Stimulated activated naive CD4-positive, alpha-beta T cell (primary cell): ENCODE data around the gene ZNRF3.
"Not testable (repeated sequence)": the region's sequence is repeated elsewhere in the genome, so short reads cannot be mapped to it uniquely, and the experiment has no call there.

Experiments used
- DNase-seq, 6 experiments: peaks; one replicate each; lab custom pipeline; 2025; lab: John Stamatoyannopoulos, UW

Gene ZNRF3

DNA sequence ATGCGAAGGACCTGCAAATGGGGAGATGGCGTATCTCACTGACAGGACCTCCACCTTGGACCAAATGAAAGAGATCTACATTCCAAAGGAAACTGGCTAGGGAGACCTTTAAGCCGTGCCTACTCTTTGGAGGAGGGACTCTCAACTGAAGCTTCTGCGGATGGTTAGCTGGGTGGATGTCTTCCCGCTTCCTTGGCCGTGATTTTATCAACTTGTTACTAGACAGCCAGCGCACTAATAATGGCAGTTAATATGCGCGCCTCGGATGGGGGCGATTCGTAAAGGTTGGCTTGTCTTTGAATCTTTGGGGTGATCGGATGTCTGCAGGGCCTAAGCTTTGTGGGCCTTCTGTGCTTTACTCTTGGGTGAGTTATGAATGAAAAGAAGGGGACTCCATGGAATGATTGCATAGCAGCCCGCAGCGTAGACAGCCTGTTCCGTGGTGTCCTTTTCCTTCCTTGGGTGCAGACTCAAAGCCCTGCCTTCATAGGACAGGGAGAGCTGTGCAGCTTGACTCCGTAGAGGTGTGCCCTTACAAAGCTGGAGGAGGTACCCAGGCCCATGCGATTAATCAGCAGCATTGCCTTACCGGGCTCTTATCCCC lies 1.5 kb downstream of the ZNRF3 start:
- no peak for DNase-seq

DNA sequence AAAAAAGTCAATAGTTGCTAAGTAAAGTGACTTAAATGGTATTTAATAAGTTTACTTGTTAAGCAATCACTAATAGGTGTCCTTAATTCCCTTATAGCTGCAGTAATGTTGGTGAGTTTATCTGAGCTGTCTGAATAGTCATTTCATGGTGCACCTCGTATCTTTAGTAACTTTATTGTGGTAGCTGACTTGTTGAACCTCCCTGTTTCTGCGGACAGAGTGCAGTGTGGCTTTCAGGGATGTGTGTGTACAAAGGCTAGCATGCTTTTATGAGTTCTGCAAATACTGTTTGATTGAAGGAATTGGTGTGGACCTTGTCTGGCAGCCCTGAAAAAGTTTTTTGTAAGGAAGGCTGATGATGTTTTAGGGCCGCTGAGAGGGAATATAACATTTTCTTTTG lies 2.6 kb downstream of the ZNRF3 start:
- DNase-seq, result no peak

DNA sequence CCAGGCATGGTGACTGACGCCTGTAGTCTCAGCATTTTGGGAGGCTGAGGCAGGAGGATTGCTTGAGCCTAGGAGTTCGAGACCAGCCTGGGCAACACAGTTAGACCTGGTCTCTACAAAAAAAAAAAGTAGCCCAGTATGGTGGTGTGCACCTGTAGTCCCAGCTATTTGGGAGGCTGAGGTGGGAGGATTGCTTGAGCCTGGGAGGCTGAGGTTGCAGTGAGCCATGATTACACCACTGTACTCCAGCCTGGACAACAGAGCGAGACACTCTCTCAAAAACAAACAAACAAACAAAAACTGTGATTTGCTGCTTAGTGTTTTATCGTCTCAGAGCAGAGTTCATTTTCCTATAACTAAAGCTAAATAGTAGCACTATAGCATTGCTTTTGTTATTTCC lies 3.3 kb downstream of the ZNRF3 start:
- DNase-seq, result not testable (repeated sequence)

DNA sequence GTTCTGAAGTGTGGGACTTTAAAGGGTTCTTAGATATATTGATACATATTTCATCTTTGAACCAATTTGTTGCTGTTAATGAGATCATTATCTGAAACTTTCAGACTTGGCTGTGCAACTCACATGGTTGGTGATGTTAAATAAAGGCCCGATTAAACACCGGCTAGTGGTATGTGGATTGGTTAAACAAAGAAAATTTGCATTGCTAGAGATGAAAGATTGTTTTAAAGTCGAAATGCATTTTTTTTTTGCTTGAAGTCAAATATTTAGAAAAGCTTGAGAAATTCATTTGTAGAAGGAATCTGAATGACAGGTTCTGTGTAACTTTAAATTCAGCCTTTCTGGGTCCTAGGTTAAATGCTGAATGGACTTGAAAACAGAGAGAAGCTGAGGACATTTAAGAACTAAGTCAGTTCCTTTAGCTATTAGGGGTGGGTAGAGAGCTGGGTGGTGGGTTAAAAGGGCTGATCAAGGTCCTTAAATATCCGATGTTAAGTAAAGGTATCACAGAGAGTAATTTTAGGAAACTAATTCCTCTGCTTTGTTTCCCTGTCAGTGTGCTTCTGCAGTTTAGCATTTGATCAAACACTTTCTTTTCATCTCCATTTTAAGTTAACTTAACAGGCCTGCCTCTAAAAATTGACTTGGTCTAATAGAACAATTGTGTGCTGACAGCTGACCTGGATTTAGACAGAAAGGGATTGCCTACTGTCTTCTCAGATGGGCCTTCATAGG lies 4.5 kb downstream of the ZNRF3 start:
- no peak for DNase-seq

DNA sequence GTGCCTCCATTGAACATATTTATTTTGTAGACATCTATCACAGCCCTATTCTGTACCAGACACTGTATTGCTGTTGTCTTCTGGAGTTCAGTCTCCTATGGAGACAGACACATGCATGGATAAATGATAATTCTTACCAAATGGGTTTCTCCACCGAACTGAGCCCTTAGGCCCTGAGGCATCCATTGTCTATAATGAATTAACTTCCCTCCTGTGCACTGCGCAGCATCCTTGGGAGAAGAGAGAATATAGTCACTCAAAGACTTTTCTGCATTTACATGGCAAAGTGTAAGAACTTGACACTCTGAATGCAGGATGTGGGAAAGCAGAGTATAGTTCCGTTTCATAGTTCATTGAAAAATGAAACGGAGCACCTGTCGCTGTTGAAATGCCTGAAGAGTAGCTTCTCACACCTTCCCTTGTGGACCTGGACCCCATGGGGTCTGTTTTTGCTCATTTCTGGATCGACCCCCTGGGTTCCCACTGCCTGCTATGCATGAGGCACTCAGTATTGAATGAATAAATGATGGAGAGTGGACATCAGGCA lies 6.2 kb downstream of the ZNRF3 start:
- no peak for DNase-seq

DNA sequence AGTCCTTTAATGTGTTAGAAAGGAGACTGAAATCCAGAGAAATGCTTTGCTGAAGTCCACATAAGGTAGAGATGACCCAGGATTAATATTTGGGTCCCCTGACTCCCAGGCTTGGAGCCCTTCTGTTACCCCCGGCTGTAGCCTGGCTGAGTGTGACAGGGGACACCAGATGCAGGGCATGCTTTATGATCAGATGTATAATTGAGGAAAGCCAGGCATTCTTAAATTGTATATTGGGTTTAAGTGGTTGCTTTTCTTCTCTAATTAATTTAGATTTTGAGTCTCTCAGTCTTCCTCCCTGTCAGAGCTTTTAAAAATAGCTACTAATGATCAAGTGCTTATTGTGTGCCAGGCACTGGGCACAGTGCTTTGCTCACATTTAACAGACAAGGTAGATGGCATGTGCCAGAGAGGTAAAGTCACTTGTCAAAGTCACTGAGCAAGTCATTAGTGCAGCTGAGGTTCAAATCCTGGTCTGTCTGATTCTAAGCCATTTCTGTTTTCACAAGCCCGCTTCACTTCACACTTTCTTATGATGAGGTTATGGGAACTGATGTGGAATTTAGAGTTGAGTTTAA lies 7.9 kb downstream of the ZNRF3 start:
- DNase-seq, result no peak

DNA sequence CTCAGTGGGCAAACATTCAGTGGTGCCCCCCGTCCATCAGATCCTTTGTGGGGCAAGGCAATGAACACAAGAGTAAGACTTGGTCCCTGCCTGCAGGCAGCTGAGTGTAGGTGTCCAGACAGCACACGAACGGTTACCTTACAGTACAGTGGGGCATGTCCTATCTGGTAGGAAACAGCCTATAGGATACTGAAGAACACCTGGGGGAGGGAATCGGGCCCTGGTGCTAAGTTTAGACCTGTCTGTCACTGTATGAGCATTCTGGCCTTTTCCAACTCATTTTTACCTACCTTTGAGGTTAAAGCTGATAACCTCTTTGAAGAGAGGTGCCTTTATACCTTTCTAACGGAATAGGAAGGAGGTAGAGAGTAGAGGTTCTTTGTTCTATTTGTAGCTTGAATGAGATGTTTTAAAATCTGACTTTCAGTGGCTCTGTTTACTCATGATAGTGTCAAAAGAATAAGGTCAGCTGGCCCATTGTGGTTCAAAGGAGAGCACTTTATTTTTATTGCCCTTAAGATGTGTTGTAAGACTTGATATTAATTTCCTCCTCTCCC lies 8.9 kb downstream of the ZNRF3 start:
- DNase-seq, result no peak

DNA sequence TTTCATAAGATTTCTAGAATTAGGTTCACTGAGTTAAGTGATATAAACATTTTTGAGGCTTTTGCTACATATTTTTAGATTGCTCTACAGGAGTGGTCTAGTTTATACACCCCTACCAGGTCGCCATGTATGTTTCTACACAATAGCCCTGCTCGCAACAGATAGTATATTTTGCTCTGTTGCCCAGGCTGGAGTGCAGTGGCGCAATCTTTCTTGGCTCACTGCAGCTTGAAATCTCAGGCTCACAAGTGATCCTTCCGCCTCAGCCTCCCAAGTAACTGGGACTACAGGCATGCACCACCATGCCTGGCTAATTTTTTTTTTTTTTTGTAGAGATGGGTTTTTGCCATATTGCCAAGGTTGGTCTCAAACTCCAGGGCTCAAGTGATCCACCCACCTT lies 10.4 kb downstream of the ZNRF3 start:
- no peak for DNase-seq

DNA sequence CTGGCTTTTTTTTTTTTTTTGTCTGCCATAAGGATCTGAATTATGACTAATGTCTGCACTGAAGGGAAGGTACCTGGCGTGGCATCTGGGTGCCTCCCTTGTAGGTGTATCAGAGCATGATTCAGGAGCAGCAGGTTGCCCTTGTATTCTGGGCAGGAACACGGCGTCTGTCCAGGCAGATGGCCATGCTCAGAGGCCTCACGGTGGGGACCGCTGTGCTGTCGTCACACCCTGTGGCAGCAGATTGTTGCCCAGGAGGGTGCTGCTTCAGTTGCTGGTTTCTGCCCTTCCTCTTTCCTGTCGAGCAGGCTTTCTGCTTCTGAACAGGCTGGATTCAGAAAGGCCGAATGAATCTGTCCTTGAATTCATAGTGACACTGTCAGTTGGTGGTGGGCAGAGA lies 11.0 kb downstream of the ZNRF3 start:
- DNase-seq, result no peak

DNA sequence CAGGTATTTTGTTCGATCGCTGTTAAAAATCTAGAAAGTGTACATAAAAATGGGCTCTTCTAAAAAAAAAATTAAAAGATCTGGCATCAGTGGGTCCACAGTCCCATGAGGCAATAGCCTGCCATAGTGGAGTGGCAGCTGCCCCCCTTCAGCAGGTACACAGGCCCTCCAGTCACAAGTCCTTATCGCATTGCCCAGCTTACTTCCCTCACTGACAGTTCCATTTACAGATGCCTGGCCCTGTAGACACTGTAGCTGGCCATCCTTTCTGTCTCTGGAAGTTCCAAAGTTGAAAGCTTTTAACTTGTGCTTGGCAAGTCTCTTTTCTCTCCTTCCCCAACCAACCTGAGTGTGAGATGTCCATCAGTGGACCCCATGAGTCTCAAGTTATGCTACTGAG lies 11.4 kb downstream of the ZNRF3 start:
- no peak for DNase-seq

DNA sequence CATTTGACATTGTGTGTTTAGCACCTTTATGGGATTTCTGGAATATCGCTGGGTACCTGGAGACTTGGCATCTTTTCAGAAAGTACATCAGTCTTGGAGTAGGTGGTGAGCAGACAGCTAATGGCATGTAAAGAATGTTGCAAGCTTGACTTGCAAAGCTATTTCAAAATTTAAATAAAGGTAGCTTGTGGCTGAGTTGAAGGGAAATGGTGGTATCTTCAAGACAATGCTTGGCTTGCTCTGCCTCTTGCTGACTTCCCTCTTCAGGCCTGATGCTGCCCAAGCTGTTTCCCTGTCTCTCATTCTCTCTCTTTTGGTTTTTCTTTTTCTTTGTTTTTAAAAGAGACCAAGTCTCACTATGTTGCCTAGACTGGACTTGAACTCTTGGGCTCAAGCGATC lies 13.2 kb downstream of the ZNRF3 start:
- no peak for DNase-seq

DNA sequence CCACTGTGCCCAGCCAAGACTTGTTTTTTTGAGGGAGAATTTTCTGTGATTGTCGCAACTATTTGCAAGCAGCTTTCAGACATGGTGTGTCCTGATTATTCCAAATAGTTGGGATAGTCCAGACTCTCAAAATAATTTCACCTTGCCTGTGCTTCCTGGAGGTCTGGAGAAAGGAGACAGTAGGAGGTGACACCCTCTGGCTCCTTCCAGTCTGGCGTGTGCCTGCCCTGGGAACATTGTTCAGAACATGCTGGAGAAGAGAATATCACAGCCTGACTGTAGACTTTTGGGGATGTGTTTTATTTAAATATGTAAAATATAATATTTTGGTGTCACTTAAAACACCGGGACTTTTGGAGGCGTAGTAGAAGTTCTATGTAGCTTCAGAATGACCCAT lies 14.9 kb downstream of the ZNRF3 start:
- no peak for DNase-seq

DNA sequence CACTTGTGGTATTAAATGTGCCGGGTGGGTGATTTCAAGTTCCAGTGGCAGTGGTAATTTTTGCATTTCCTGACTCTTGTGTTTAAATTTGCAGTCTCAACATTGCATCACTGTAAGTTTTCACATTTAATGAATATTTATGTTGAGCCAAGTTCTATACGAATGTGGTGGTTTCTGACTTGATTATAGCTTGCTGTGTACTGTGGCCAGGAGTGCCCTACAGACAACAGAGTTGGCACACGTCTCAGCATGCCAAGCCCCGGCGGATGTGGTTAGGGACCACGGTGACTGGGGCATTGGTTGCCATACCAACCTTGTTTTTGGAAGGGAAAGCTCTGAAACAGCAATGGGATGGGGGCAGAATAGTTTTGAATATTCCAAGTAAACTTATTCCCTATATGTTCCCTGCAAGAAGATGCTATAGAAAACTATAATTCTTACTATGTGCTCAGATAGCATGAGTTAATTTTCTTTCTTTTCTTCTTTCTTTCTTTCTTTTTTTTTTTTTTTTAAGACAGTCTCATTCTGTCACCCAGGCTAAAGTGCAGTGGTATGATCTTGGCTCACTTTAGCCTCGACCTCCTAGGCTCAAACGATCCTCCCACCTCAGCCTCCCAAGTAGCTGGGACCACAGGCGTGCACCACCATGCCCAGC lies 16.0 kb downstream of the ZNRF3 start:
- DNase-seq, result peak in 5 of 6 experiments; percentile 3 to 58 (median 45)

DNA sequence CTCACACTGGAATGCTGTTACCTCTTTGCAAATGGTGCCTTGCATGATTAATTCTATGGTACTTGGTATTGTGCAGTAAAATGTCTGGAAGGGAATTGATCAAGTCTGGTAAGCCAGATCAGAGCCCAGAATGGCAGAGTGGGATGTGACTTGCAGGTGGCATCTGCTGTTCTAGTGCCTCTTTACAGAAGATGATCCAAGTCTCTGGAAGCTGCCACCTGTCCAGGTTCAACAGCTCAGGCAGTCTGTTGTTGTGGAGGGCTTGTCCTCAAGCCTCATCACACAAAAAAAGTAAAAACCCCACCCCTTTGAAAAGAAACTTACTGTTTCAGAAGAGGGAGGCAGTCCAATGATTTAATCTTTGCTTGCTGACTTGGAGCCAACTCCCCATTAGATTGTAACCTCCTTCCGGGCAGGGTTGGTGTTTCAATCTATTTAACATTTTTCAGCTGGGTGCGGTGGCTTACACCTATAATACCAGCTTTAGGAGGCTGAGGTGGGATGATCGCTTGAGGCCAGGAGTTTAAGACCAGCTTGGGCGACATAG lies 17.1 kb downstream of the ZNRF3 start:
- DNase-seq, result no peak

DNA sequence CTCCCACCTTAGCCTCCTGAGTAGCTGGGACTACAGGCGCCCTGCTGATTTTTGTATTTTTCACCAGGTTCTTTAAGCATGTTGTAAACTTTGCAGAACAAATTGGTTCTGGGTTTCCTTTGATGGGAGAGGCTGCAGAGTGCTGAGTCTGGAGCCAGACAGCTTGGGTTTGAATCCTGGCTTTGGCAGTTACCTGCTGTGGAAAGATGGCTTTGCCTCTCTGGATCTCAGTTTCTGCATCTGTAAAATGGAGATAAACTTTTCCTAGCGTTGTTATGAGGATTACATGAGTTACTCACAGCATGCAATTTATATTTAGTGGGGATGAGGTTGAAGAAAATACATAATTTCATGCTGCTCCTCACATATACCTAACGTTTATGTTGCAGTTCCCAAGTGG lies 19.1 kb downstream of the ZNRF3 start:
- DNase-seq, result no peak

DNA sequence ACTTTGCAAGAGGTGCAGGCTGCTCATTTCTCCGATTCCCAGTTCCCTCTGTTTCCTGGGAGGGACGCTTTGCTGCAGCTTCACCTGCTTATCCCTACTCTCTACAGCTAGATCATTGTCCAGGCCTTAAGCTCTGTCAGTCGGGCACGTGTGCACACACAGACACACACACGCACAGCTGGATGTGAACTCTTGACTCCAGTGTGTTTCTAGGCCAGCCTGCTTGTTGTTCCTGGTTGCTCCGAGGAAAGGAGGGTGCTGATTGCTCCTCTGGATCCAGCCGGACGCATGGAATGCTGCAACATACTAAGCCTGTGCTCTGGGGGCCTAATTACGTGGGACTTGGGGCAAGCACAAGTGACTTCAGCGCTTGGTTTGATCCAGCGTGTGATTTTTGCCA lies 19.7 kb downstream of the ZNRF3 start:
- no peak for DNase-seq

DNA sequence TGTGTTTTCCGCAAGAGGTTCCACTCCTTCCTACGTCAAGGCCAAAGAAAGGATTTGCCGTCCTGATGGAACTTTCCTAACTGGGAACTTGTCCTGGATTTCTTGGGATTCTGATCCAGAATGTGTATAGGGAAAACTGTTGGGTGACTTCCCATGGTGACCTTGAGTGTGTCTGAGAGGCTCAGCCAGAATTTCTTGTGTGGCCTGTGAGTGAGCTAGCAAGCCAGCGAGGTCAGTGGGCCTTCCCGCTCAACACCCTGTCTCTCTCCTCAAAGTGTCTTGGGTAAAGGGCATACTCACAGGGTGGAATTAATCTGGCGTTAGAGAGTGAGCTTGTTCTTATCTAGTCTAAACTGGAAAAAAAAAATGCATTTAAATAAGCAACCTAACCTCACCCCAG lies 20.4 kb downstream of the ZNRF3 start:
- no peak for DNase-seq

DNA sequence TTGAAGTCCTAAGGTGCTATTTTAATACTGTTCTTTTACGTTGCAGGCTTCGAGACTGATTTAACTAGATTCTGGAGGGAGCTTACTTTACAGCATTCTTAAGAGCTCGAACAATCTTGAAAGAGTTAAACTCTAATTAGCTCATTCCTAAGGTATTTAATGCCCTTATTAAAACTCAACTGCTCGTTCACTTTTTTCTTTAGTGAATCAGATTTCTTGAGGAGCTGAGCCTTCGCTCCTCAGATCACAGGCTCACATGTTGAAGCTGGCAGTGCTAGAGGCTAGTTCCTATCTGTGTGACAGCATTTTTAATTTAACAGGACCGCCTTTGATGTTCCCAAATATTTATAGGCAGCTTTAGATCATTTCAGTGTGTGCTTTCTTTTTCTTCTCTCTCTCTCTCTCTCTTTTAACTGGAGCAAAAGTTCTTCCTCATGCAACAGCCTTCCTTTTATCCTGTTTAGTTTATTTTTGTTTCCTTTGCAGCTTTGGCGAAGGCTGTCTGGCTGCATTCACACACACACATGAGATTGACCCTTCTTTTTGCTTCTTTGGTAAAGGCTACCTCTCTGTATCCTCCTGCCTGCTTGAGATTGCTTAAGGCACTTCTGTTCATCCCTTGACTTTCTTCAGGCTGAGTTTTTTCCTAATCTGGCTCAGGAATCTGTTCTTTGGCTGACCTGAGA lies 21.0 kb downstream of the ZNRF3 start:
- DNase-seq, result no peak

DNA sequence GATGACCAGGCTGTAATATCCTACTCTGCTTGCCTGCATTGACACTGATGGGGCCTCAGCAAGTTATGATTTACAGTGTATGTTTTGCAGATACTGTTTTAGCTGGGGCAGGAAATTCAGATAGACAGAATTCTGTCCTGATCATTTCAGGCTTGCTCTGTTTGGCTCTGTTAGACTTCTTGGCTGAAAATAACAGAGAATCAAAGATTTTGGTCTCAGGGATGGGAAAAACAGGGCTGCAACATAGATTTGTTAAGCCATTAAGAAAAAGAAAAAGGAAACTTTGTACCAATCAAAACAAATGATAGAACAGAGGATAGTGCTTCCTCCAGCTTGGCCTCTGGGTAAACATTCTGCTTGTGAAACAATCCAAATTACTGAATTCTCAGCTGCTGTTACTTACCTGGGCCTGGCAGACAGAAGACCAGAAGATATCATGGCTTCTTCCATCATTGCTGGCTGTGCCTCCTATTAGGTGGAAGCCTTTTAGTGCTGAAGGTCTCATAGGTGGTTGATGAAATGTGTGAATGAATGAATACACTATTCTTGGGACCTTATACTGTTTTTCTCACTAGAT lies 22.0 kb downstream of the ZNRF3 start:
- DNase-seq, result no peak

DNA sequence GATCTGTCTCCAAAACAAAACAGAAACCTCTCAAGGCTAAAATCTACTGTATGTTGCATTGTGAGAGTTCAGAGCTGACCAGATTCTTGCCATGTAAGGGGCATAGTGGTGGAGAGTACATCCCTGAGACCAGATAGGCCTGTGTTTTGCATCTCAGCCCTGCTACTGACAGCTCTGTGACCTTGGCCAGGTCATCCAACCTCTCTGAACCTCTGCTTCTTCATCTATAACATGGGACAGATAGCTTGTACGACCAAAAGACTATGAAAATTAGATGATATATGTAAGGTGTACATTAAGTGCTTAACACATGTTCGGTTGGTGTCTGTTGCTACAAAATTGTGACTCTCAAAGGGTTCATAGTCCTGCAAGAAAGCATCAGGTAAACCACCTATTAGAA lies 22.9 kb downstream of the ZNRF3 start:
- DNase-seq, result no peak

DNA sequence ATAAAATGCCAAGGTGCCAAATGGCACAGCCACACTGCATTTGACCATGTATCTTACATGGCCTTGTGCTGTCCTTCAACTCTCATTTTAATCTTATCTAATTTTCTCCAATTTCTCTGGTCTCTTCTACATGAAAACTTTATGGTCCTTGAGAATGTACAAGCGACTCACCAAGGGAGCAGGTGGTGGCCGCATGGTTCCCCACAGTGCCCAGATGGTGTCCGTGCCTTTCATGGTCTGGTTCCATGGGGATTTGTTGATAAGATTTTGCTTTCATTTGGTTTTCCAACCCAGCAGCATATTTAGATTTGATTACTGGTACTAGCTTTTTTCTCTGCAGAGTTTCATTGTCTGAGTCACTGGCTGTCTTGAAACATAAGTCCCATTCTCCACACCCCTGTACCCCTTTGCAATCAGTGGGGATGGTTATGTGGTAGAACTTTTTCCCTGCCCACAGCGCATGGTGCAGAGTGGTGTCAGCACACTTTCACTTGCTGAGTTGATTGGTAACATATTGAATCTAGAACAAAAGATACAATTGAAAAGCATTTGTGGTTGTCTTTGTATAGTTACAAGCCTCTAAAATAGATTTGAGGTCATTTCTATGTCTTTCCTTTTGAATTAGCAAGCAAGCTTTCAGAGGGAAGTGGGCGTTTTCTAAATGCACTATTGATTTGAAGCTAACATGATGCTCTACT lies 24.1 kb downstream of the ZNRF3 start:
- DNase-seq, result no peak
